Astrocyte (in vitro differentiated cells and primary cell): ENCODE measurements around the gene ANO3. TPM values are rescaled to one million over a fixed set of nuclear protein-coding genes. Genes with fewer than 3 reads are reported as not detected.
A peak's percentile ranks its signal among the peaks of the same experiment; 100 is the strongest.

Experiments used
- DNase-seq: peaks from one replicate; pipeline ENCODE4 v3.0.0-alpha.2; 2010; ENCODE audit warnings: low read depth
- FAIRE-seq: peaks from 2 replicates; lab custom pipeline; 2011; peaks lifted over from hg19 to GRCh38; lab: Jason Lieb, UNC
- H2AFZ ChIP-seq: 2 replicates; pipeline ENCODE4 v1.6.0; 2012; ENCODE audit warnings: low read depth, low read length, inconsistent platforms
- H3K27ac ChIP-seq: 2 replicates; pipeline ENCODE4 v1.5.1; 2011; ENCODE audit warnings: low read depth, low read length, inconsistent platforms
- H3K27me3 ChIP-seq: 2 replicates; pipeline ENCODE4 v1.6.0; 2011; ENCODE audit warnings: low read length, inconsistent platforms; ENCODE audit not compliant: insufficient read depth
- H3K36me3 ChIP-seq: 2 replicates; pipeline ENCODE4 v1.5.1; 2011; ENCODE audit warnings: low read length, inconsistent platforms; ENCODE audit not compliant: insufficient read depth
- H3K4me1 ChIP-seq: 2 replicates; pipeline ENCODE4 v1.5.1; 2011; ENCODE audit warnings: low read length, inconsistent platforms; ENCODE audit not compliant: insufficient read depth
- H3K4me2 ChIP-seq: 2 replicates; pipeline ENCODE4 v1.6.0; 2012; ENCODE audit warnings: low read length, inconsistent platforms
- H3K4me3 ChIP-seq: 2 replicates; pipeline ENCODE4 v1.5.1; 2011; ENCODE audit warnings: low read depth, mild to moderate bottlenecking, low read length, inconsistent platforms; ENCODE audit not compliant: insufficient read depth
- H3K79me2 ChIP-seq: 2 replicates; pipeline ENCODE4 v1.6.0; 2012; ENCODE audit warnings: mild to moderate bottlenecking, low read length, inconsistent platforms; ENCODE audit not compliant: insufficient read depth
- H3K9ac ChIP-seq: 2 replicates; pipeline ENCODE4 v1.6.0; 2012; ENCODE audit warnings: mild to moderate bottlenecking, low read length, inconsistent platforms
- H3K9me3 ChIP-seq: 2 replicates; pipeline ENCODE4 v1.5.1; 2012; ENCODE audit warnings: low read depth, mild to moderate bottlenecking, low read length, inconsistent platforms; ENCODE audit not compliant: insufficient read depth
- H4K20me1 ChIP-seq: 2 replicates; pipeline ENCODE4 v1.6.0; 2012; ENCODE audit warnings: low read length, inconsistent platforms; ENCODE audit not compliant: insufficient read depth
- H3K27ac Mint-ChIP-seq: one replicate; pipeline ENCODE4 v1.8.0; 2021; ENCODE audit warnings: mild to moderate bottlenecking, mixed read lengths; ENCODE audit not compliant: unreplicated experiment
- H3K27me3 Mint-ChIP-seq: one replicate; pipeline ENCODE4 v1.8.0; 2021; ENCODE audit warnings: low read depth, mixed read lengths; ENCODE audit not compliant: unreplicated experiment
- H3K36me3 Mint-ChIP-seq: one replicate; pipeline ENCODE4 v1.8.0; 2021; ENCODE audit warnings: low read depth, mixed read lengths; ENCODE audit not compliant: unreplicated experiment
- H3K4me1 Mint-ChIP-seq: one replicate; pipeline ENCODE4 v1.8.0; 2021; ENCODE audit warnings: low read depth, mixed read lengths; ENCODE audit not compliant: unreplicated experiment
- H3K4me3 Mint-ChIP-seq: one replicate; pipeline ENCODE4 v1.8.0; 2021; ENCODE audit warnings: mild to moderate bottlenecking, moderate library complexity, mixed read lengths; ENCODE audit not compliant: unreplicated experiment
- H3K9me3 Mint-ChIP-seq: one replicate; pipeline ENCODE4 v1.8.0; 2021; ENCODE audit warnings: mild to moderate bottlenecking, mixed read lengths; ENCODE audit not compliant: unreplicated experiment
- CTCF ChIP-seq: IDR thresholded peaks from 2 replicates; pipeline ENCODE4 v1.5.1; 2011; ENCODE audit warnings: low read depth, mild to moderate bottlenecking, inconsistent platforms, low read length, moderate library complexity; ENCODE audit not compliant: insufficient read depth
- EZH2 ChIP-seq: IDR thresholded peaks from 2 replicates; pipeline ENCODE4 v1.6.1; 2012; ENCODE audit warnings: mild to moderate bottlenecking, low read length, inconsistent platforms; ENCODE audit not compliant: insufficient read depth
- total RNA-seq: library from RNA; stranded (reverse); gene quantifications from 2 replicates; pipeline ENCODE4 v1.2.1, GENCODE V29; 2021

The ANO3 gene
- total RNA-seq, 1 donor from 2014 or later, result 0.11 TPM

- no peaks in the 10 kb centered on the region for H3K27me3 Mint-ChIP-seq
- no peaks in the 10 kb centered on the region for H3K9me3 Mint-ChIP-seq
- FAIRE-seq (no peak), DNase-seq (no peak)
- Histone ChIP-seq H3K4me1 (peaks cover 4% of the 10 kb centered on the region), H3K4me2 (no peak overlapping the region), H3K9me3 (no peaks in the 10 kb centered on the region), H3K27me3 (peaks cover 11% of the 10 kb centered on the region), H3K4me3 (no peak overlapping the region), H2AFZ (no peak overlapping the region), H3K9ac (no peak overlapping the region), H3K27ac (no peak overlapping the region), H3K36me3 (no peaks in the 10 kb centered on the region), H4K20me1 (no peaks in the 10 kb centered on the region), H3K79me2 (no peaks in the 10 kb centered on the region)
- no peak overlapping the region for H3K4me3 Mint-ChIP-seq
- no peak overlapping the region for H3K27ac Mint-ChIP-seq
- peaks cover 4% of the 10 kb centered on the region for H3K4me1 Mint-ChIP-seq
- no peaks in the 10 kb centered on the region for H3K36me3 Mint-ChIP-seq
- TF ChIP-seq EZH2, result no peak
- no peak for TF ChIP-seq CTCF
These were observed 4.0 kb downstream of the ANO3 start for GRCh38 chr11:26335903-26336302.

- Histone ChIP-seq H3K27ac (no peak overlapping the region), H3K4me1 (no peaks in the 10 kb centered on the region), H4K20me1 (no peaks in the 10 kb centered on the region), H3K4me3 (no peak overlapping the region), H3K4me2 (no peak overlapping the region), H2AFZ (no peak overlapping the region), H3K79me2 (no peaks in the 10 kb centered on the region), H3K9ac (no peak overlapping the region), H3K27me3 (no peaks in the 10 kb centered on the region), H3K36me3 (no peaks in the 10 kb centered on the region), H3K9me3 (no peaks in the 10 kb centered on the region)
- H3K9me3 Mint-ChIP-seq, result no peaks in the 10 kb centered on the region
- H3K4me3 Mint-ChIP-seq, result no peak overlapping the region
- FAIRE-seq (no peak), DNase-seq (peak; percentile 4)
- no peak for TF ChIP-seq CTCF
- no peak for TF ChIP-seq EZH2
- no peaks in the 10 kb centered on the region for H3K27me3 Mint-ChIP-seq
- no peaks in the 10 kb centered on the region for H3K4me1 Mint-ChIP-seq
- H3K27ac Mint-ChIP-seq, result no peak overlapping the region
- H3K36me3 Mint-ChIP-seq, result no peaks in the 10 kb centered on the region
These were observed 12.7 kb downstream of the ANO3 start for GRCh38 chr11:26344647-26345046.

GRCh38 chr11:26348776-26349175 lies 16.8 kb downstream of the ANO3 start:
- no peaks in the 10 kb centered on the region for H3K4me1 ChIP-seq
- H3K4me3 Mint-ChIP-seq, result no peak overlapping the region
- no peak overlapping the region for H3K27ac Mint-ChIP-seq
- no peaks in the 10 kb centered on the region for H3K4me1 Mint-ChIP-seq
- no peaks in the 10 kb centered on the region for H3K79me2 ChIP-seq
- H3K36me3 Mint-ChIP-seq, result no peaks in the 10 kb centered on the region
- DNase-seq (no peak), FAIRE-seq (no peak)
- no peaks in the 10 kb centered on the region for H3K36me3 ChIP-seq
- TF ChIP-seq CTCF (no peak), EZH2 (no peak)
- no peak overlapping the region for H3K4me2 ChIP-seq
- no peak overlapping the region for H3K9ac ChIP-seq
- H3K9me3 Mint-ChIP-seq, result peaks cover 2% of the 10 kb centered on the region
- no peaks in the 10 kb centered on the region for H3K9me3 ChIP-seq
- H4K20me1 ChIP-seq, result no peaks in the 10 kb centered on the region
- no peak overlapping the region for H3K27ac ChIP-seq
- H3K4me3 ChIP-seq, result no peak overlapping the region
- no peaks in the 10 kb centered on the region for H3K27me3 Mint-ChIP-seq
- H2AFZ ChIP-seq, result no peak overlapping the region
- H3K27me3 ChIP-seq, result no peaks in the 10 kb centered on the region
